Hematopoietic multipotent progenitor cell treated with erythropoietin and hydrocortisone succinate and interleukin-3 and kit ligand, for 4 days (in vitro differentiated cells): ENCODE measurements around the gene BCOR.

Experiments used
- DNase-seq: peaks from one replicate; pipeline ENCODE4 v3.0.0-alpha.2; 2015

Gene BCOR

GRCh38 chrX:40061871-40062524 lies 35.8 kb downstream of the BCOR start:
- DNase-seq: no peak

GRCh38 chrX:40061005-40061404 lies 36.8 kb downstream of the BCOR start:
- DNase-seq: no peak

- DNase-seq: no peak
These were observed 37.4 kb downstream of the BCOR start for GRCh38 chrX:40060356-40060845.

- no peak for DNase-seq
These were observed 39.0 kb downstream of the BCOR start for GRCh38 chrX:40058719-40059118.

- DNase-seq: no peak
These were observed 40.4 kb downstream of the BCOR start for GRCh38 chrX:40057405-40057804.

GRCh38 chrX:40056420-40056819 lies 41.3 kb downstream of the BCOR start:
- no peak for DNase-seq

- DNase-seq: no peak
These were observed 42.3 kb downstream of the BCOR start for GRCh38 chrX:40055495-40055894.

- no peak for DNase-seq
These were observed 43.0 kb downstream of the BCOR start for GRCh38 chrX:40054793-40055192.

GRCh38 chrX:40050532-40050931 lies 47.2 kb downstream of the BCOR start:
- no peak for DNase-seq

- DNase-seq: no peak
These were observed 48.6 kb downstream of the BCOR start for GRCh38 chrX:40049084-40049641.

GRCh38 chrX:40047485-40047884 lies 50.3 kb downstream of the BCOR start:
- no peak for DNase-seq

GRCh38 chrX:40043895-40044294 lies 53.9 kb downstream of the BCOR start:
- DNase-seq: peak; percentile 68

GRCh38 chrX:40041915-40042314 lies 55.8 kb downstream of the BCOR start:
- DNase-seq: no peak

GRCh38 chrX:40040686-40041461 lies 56.9 kb downstream of the BCOR start:
- peak; percentile 50 for DNase-seq

GRCh38 chrX:40039887-40040286 lies 57.9 kb downstream of the BCOR start:
- DNase-seq: no peak

- DNase-seq: no peak
These were observed 60.4 kb downstream of the BCOR start for GRCh38 chrX:40037367-40037766.

- no peak for DNase-seq
These were observed 62.0 kb downstream of the BCOR start for GRCh38 chrX:40035726-40036125.

GRCh38 chrX:40031911-40032310 lies 65.8 kb downstream of the BCOR start:
- no peak for DNase-seq

GRCh38 chrX:40030205-40030604 lies 67.6 kb downstream of the BCOR start:
- no peak for DNase-seq

GRCh38 chrX:40022421-40022820 lies 75.3 kb downstream of the BCOR start:
- DNase-seq: no peak

GRCh38 chrX:40021647-40022046 lies 76.1 kb downstream of the BCOR start:
- DNase-seq: peak; percentile 66

GRCh38 chrX:40019541-40019940 lies 78.2 kb downstream of the BCOR start:
- no peak for DNase-seq

GRCh38 chrX:40018041-40018440 lies 79.7 kb downstream of the BCOR start:
- DNase-seq: no peak

GRCh38 chrX:40016749-40017148 lies 81.0 kb downstream of the BCOR start:
- DNase-seq: no peak
